Activated CD8-positive, alpha-beta memory T cell treated with anti-CD3 and anti-CD28 coated beads for 36 hours (primary cell): ENCODE data around the gene PURB. TPM values are rescaled to one million over a fixed set of nuclear protein-coding genes. Genes with fewer than 3 reads are reported as not detected.

Experiments used
- CTCF ChIA-PET: fragments of 350-600 bp; sonication (Branson Sonifier 250); formaldehyde crosslinking; loops from one replicate; lab custom pipeline; 2021; ENCODE audit warnings: antibody characterized with exemption; lab: Charles Lee
- POLR2A ChIA-PET: fragments of 350-600 bp; sonication (Branson Sonifier 250); formaldehyde crosslinking; loops from one replicate; lab custom pipeline; 2021; ENCODE audit warnings: antibody characterized with exemption; lab: Charles Lee
- total RNA-seq, 2 experiments: library from RNA; stranded (reverse); gene quantifications; one replicate each; pipeline ENCODE4 v1.2.3, GENCODE V29; 2021

PURB gene
- total RNA-seq, 2 experiments from 2014 or later: 39.3 to 39.8 TPM

DNA sequence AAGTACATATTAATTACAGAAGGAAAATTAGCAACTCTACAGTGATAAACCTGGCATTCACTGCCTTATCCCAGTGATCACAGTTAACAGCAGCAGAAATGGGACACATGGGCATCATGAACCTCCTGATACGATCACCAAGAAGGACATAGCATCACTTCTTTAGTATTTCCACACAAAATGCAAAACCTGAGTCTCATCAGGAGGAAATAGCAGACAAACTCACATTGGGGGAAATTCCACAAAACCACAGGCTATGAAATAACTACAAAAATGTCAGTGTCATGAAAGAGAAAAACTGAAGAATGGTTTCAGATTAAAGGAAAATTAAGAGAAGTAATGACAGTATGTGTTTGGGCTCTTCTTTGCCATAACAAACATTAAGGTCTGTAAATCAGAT is 12.0 kb upstream of the PURB start:
- CTCF ChIA-PET: no interaction called here
- POLR2A ChIA-PET: interaction anchor here (0.7 kb wide), 1 partner anchor 20 kb away, joined by 3 read pairs; no protein-coding TSS in a partner anchor

DNA sequence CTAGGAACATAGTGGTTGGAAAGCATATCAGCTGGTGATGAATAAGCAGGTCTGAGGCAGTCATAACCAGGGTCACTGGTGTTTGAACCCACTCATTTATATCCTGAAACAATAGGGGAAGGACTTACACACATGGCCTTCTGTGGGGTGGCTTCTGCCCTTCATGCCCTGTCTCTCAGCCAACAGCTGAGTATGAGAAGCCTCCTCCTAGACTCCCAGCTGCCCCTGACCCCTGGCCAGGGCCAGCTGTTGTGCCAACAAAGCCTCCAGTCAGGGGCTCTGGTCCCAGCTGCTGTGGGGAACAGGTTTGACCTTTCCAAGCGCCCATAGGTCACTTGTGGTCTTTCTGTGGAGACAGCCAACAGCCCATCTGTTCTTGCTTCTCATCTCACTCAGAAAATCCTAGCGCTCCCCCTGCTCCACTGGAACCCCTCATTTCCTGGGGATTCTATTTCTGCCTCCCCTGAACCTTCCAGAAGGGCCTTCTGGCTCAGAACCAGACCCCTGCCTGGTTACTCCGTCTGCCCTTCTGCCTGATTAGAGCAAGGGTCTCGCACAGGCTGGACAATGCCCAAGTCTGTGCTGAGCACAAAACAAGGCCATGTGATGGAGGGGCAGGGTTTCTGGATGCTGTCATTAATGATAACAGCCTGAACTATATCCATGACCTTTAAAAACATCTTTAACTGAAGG is 9.7 kb upstream of the PURB start:
- POLR2A ChIA-PET: no interaction called here
- CTCF ChIA-PET: interaction anchor here (0.5 to 1.8 kb wide), 3 partner anchors 27 to 83 kb away, joined by 3 to 6 read pairs (median 5); no protein-coding TSS in a partner anchor

DNA sequence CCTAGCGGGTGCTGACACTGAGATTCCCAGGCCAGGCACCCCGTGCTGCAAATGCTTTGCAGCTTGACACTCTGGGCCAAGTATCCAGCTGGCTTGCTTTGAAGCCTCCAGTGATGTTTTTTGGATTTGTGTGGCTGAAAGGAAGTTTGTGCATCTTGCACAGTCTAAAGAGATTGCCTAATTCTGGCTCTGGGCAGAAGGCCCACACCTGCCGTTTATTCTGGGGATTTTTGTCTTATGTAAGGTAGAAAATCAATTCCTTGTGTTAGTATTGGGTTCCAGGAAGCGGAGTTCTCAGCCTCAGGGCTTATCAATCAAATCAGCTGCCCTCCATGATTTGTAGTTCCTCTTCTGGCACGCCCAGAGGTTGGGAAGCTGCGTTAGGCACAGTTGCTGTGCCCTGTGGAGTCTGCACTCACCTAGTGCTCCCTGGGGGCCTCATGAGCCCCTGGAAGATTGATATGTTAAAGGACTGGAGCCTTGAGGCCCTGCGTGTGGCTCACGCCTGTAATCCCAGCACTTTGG is 8.4 kb upstream of the PURB start:
- POLR2A ChIA-PET: no interaction called here
- CTCF ChIA-PET: interaction anchor here (1.8 kb wide), 1 partner anchor 28 kb away, joined by 5 read pairs; no protein-coding TSS in a partner anchor

DNA sequence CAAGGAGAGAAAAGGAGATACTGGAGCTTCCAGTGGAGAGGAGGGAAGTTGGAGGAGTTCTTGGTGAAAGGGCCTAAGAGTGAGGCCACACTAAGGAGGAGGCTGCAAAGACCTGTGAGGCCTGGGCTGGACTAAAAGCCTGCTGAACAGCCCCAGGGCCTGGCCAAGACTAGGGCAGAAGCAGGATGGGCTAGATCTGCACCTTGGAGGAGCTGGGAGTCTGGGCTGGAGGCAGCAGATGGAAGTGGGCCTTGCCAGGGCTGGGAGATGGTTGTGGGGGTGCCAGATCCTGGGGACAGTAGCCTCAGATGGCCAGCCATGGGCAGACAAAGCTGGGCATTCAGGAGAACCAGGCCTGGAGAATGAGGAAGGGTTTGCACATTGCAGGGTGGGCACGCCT is 6.5 kb upstream of the PURB start:
- CTCF ChIA-PET: interaction anchor here (1.0 to 1.7 kb wide), 2 partner anchors 35 to 46 kb away, joined by 3 to 6 read pairs; no protein-coding TSS in a partner anchor
- POLR2A ChIA-PET: no interaction called here

DNA sequence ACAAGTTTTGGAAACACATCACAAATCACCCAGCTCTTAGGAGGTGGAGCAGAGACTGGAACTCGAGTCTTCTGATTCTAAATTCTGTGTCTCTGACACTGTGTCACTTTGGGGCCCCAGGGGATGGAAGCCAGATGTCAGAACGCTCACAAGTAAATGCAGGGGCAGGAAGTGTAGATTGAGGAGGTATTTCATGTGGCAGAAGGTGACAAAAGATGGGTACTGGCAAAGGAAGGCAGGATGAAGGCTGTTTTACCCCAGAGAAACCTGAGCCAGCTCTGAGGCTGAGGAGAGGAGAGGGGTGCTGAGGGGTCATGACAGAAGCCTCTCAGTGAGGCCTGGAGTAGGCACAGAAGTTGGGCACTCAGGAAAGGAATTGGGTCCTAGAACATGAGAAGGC is 6.0 kb upstream of the PURB start:
- ChIA-PET CTCF (interaction anchor here (0.6 to 1.7 kb wide), 3 partner anchors 28 to 45 kb away, joined by 3 to 6 read pairs (median 3); no protein-coding TSS in a partner anchor), POLR2A (no interaction called here)

DNA sequence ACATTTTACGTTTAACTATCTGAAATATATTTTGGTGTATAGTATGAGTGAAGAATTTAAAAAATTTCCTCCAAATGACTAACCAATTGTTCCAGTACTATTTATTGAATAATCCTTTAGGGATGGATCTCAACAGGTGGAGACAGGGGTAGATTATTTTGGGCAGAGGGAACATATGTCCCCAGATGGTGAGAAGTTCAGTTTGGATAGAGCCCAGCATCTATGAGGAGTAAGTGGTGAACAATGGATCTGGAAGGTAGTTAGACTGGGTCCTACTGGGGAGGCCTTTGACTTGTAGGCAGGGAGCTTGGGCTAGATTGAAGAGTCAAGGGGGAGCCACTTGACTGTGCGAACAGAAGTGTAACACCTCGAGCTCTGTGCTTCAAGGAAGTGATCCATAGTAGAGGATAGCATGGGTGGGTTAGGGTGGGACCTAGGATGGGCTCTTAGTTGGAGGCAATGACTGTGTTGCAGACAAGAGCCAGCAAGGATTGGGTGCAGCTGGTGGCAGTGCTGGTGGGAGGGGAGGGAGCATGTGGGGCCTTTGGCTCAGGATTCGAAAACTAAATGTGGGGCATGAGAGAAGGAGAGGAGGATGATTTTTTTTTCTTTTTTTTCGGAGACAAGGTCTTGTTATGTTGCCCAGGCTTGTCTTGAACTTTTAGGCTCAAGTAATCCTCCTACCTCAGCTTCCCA is 3.9 kb upstream of the PURB start:
- CTCF ChIA-PET: no interaction called here
- POLR2A ChIA-PET: interaction anchor here (0.5 kb wide), 1 partner anchor 21 kb away, joined by 3 read pairs; no protein-coding TSS in a partner anchor

DNA sequence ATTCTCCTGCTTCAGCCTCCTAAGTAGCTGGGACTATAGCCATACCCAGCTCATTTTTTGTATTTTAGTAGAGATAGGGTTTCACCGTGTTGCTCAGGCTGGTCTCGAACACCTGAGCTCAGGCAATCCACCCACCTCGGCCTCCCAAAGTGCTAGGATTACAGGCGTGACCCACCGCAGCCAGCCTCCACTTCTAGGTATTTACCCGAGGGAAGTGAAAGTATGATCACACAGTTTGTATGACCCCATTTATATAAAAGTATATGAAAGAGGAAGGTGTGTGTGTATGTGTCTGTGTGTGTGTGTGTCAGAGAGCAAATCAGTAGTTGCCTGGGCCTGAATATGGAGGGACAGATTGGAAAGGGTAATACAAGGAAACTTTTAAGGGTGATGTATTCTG is 2.0 kb upstream of the PURB start:
- POLR2A ChIA-PET: interaction anchor here (0.5 kb wide), 1 partner anchor 11 kb away, joined by 3 read pairs; no protein-coding TSS in a partner anchor

DNA sequence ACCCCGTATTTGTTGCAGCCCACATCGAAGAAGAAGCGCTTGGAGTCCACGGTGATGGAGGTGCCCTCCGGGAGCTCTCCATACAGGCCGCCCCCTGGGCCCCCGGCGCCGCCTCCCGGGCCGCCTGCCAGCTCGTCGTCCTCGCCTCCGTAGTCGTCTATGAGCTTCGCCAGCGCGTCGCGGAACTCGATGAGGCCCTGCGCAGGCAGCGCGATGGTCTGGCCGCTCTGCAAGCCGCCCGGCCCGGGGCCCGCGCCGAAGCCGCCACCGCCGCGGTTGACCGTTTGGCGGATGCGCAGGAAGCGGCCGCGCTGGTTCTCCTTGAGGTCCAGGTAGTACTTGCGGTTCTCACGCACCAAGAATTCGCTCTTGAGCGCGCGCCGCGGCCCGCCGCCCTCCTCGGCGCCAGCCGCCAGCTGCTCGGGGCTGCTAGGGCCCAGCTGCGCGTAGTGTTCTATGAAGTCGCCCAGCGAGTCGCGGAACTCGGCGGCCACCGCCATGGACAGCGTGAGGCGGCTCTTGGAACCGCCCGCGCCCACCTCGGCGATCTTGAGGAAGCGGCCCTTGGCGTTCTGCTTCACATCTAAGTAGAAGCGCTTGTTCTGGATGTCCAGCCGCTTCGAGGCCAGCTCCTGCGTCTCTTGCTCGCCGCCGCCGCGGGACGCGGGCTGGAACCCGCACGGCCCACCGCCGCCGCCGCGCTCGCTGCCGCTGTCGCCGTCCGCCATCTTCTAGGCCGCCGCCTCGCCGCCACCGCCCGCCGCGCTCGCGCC is 523 bp downstream of the PURB start:
- ChIA-PET CTCF (interaction anchor here (0.8 to 2.0 kb wide), 3 partner anchors 28 to 311 kb away, joined by 3 to 6 read pairs (median 4); partner anchors contain the start of gene DDX56), POLR2A (interaction anchor here (0.7 to 2.7 kb wide), 12 partner anchors 17 to 227 kb away, joined by 3 to 23 read pairs (median 4); partner anchors contain the start of genes H2AZ2, MYO1G and TBRG4)

More for the DNA sequence above, 2.0 kb upstream of the PURB start:
- CTCF ChIA-PET: no interaction called here

DNA sequence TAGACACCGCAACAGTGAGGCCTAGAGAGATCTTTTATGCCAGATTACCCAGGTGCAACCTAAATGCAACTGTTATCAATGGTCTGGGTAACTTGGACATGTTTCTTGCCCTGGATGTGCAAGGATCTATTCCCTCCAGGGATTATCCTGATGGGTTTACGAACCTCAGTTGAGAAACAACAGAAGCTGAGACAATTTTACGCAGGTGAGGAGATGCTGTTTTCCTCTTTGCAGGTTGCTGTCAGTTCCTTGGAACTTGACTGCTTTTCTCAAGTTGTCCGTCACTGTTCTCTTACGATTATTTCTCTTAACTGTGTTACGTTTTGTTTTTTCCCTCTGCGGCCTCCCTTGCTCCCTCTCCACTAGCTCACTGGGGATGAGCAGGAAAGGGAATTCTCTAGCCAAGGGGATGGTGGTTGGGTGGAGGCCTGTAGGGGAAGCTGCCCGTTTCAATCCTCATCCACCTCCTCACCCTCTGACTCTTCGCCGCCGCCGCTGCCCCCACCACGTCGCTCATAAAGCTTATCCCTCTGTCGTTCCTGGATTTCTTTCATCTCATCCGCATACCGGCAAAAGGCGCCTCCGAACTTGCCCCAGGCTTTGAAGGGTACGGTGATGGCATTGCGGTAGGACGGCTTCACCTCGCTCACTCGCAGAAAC is 1.2 kb downstream of the PURB start:
- CTCF ChIA-PET: interaction anchor here (1.7 to 2.0 kb wide), 2 partner anchors 27 to 36 kb away, joined by 4 to 6 read pairs; no protein-coding TSS in a partner anchor
- POLR2A ChIA-PET: interaction anchor here (0.7 to 2.7 kb wide), 5 partner anchors 16 to 227 kb away, joined by 3 to 23 read pairs (median 5); partner anchors contain the start of genes H2AZ2, MYO1G and TBRG4

DNA sequence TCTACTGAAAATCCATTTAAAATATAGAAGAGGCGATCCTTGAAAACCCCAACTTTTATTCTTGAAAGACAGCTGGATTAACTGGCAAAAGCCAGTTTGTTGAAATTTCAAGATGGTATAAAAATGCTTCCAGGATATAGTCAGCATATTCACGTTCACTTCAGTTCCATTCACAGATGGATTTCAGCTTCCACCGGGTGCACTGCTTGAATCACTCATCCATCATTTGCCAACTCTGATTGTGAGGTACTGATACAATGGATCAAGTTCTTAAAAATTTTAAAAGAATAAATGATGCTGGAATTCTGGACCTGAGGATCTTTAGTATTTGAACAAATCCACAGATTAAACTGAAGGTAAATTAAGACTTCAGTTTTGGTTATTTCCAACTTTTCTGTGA is 2.4 kb downstream of the PURB start:
- ChIA-PET CTCF (interaction anchor here (0.9 to 3.2 kb wide), 2 partner anchors 27 to 34 kb away, joined by 3 to 18 read pairs; no protein-coding TSS in a partner anchor), POLR2A (interaction anchor here (1.0 to 2.1 kb wide), 2 partner anchors 35 to 144 kb away, joined by 3 to 6 read pairs; partner anchors contain the start of gene H2AZ2)

DNA sequence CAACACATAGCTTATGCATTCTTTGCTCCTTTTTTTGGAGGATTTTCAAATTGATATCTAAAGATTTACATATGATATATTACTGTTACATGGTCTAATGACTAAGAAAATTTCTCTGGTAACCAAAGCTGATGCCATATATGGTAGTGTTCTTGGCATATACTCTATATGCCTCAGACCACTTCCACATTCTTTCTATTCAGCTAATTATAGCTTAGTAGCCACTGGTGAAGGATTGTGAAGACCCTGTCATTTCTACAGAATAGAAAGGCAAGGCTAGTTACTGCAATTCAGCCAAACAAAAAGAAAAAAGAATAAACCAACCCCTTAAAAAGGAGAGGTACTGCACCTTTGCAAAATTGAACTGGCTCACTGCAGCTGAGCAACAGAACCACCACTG is 3.7 kb downstream of the PURB start:
- CTCF ChIA-PET: interaction anchor here (1.4 to 3.2 kb wide), 2 partner anchors 25 to 32 kb away, joined by 5 to 18 read pairs; no protein-coding TSS in a partner anchor
- POLR2A ChIA-PET: interaction anchor here (1.1 to 2.1 kb wide), 2 partner anchors 24 to 33 kb away, joined by 3 to 6 read pairs; partner anchors contain the start of gene H2AZ2

DNA sequence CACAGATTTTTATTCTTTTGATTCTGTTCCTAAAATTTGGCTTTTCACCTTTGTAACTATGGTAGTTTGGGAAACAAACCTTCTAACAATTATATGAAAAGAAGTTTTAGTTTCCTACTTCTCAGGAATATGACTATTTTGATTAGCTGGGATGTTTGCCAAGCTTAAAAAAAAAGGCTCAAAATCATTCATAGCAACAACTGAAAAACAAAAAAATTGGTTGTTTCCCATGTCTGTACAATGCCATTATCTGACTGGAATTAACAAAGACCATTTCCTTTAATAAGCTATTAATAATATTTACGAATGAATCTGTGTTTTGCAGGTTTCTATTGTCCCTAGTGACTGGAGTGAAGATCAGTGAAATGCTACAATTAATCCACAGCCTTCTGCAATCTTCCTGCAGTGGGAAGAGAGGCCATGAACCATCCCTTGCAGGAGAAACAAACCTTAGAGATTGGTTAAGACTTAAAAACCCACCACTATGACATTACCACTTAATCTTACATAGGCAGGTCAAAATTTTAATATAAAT is 4.2 kb downstream of the PURB start:
- ChIA-PET CTCF (interaction anchor here (1.4 to 3.2 kb wide), 2 partner anchors 25 to 31 kb away, joined by 5 to 18 read pairs; no protein-coding TSS in a partner anchor), POLR2A (interaction anchor here (0.6 to 2.1 kb wide), 3 partner anchors 24 to 230 kb away, joined by 3 to 6 read pairs (median 3); partner anchors contain the start of genes H2AZ2 and TBRG4)

DNA sequence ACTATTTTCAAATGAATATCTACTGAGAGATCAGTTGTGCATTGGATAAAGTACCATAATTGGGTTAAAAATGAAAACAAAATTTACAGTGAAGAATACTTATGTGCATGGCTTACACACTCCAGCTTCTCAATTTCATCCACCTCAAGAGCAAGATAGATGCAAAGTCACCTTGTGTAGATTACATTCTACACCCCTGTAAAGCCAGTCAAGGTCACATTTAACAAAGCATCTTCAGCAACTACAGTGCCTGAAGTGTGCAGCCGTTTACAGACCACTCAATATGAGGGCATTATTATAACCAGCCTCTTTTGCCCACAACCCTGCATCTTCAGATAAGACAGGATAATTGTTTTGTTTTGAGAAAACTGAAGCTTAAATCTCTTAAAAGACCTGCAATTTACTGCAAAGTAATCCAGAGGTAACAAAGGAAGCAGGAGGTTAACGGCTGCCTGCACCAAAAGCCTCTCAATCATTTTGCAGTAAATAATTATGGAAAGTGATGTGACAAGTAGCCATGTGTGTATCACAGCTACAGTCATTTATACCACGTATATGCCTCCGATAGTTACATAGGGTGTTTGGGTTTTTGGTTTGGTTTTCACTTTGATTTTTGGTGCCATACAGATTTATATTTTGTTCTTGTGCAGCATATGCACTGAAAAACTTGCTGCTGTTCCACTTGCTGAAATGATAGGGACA is 4.9 kb downstream of the PURB start:
- ChIA-PET CTCF (interaction anchor here (1.4 to 3.2 kb wide), 2 partner anchors 24 to 31 kb away, joined by 5 to 18 read pairs; no protein-coding TSS in a partner anchor), POLR2A (interaction anchor here (0.6 to 1.1 kb wide), 2 partner anchors 23 to 231 kb away, joined by 3 read pairs; partner anchors contain the start of gene TBRG4)

DNA sequence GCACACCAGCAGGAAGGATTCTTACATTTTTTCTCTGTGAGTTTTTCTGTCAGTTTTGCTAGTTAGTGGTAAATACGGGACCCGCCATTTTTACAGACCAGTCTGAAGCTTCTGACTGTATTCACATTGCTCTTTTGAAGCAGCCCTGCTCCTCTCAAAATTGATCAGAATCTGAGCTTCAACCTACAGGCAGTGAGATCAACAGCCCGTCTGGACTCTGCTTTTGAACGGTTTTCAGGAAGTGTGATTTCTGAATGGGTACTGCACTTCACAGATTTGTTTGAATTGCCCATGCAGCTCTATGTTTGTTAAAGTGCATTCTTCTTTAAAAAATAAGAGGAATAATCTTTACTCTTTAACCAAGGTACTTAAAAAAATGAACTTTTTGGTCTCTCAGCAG is 8.9 kb downstream of the PURB start:
- CTCF ChIA-PET: no interaction called here
- POLR2A ChIA-PET: interaction anchor here (1.2 kb wide), 1 partner anchor 44 kb away, joined by 4 read pairs; no protein-coding TSS in a partner anchor

DNA sequence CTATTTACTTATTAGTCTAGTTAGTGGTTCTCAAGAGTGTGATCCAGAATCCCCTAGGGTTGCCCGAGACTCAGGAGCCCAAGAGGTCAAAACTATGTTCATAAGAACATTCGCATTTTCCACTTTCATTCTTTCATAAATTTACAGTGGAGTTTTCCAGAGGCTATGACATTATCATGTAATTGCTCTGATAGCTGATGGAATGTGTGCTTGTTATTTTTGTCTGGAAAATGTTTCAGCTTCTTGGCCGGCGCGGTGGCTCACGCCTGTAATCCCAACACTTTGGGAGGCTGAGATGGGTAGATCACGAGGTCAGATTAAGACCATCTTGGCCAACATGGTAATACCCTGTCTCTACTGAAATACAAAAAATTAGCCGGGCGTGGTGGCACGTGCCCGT is 10.1 kb downstream of the PURB start:
- CTCF ChIA-PET: interaction anchor here (1.0 to 1.1 kb wide), 2 partner anchors 8 to 19 kb away, joined by 3 read pairs; no protein-coding TSS in a partner anchor
- POLR2A ChIA-PET: no interaction called here

DNA sequence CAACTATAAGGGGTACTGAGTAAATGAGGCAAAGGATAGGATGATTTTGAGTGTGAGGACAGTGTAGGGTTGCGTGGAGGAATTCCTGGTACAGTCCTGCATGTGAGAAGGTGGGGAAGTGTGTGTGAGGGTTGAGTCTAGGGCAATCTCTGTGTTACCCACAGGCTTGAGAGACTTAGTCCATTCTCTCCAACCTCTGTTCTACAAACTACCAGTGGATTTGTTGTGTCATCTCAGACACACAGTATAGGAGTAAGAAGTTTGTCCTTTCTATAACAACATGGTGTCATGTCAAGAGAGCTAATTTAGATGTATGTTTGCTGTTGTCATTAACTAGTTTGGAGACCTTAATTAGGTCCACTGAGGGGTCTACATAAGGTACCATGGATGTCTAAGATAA is 12.5 kb downstream of the PURB start:
- CTCF ChIA-PET: no interaction called here
- POLR2A ChIA-PET: no interaction called here
